ENCODE data around the gene TTC3.

DNA sequence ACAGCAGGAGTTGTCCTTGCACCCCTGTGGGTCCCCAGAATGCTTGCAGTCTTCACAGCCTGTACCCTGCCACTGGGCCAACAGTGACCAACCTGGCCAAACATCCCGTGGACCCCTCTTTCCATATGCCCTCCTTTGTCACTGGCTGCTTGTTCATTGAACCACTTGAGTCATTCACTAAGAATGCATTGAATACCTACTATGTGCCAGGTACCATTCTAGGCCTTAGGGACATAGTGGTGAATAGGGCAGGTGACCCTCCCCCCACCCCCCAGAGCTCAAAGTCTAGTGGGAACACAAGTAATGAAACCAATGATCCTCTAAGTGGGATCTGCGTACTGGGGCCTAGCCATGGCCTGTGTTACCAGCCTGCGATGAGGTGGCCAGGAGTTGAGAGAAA lies 28.4 kb upstream of the TTC3 start:
- no peak for TF ChIP-seq POLR2AphosphoS5 (IDR thresholded peaks at IDR 0.05; ENCODE audit: low read depth, low read length)
- TF ChIP-seq, protein P1, sequence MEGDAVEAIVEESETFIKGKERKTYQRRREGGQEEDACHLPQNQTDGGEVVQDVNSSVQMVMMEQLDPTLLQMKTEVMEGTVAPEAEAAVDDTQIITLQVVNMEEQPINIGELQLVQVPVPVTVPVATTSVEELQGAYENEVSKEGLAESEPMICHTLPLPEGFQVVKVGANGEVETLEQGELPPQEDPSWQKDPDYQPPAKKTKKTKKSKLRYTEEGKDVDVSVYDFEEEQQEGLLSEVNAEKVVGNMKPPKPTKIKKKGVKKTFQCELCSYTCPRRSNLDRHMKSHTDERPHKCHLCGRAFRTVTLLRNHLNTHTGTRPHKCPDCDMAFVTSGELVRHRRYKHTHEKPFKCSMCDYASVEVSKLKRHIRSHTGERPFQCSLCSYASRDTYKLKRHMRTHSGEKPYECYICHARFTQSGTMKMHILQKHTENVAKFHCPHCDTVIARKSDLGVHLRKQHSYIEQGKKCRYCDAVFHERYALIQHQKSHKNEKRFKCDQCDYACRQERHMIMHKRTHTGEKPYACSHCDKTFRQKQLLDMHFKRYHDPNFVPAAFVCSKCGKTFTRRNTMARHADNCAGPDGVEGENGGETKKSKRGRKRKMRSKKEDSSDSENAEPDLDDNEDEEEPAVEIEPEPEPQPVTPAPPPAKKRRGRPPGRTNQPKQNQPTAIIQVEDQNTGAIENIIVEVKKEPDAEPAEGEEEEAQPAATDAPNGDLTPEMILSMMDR (IDR thresholded peaks at IDR 0.05 in 2 of 3, conservative IDR thresholded peaks at IDR 0.05 in 1 of 3; ENCODE audit: borderline replicate concordance in 1 of 3, insufficient read depth in 1 of 3, low read depth in 2 of 3, low read length in 2 of 3) = no peak

All from HCT116 (cell line).